ENCODE data around the gene EPB41L2. TPM values are rescaled to one million over a fixed set of nuclear protein-coding genes. Genes with fewer than 3 reads are reported as not detected.
"Not testable (repeated sequence)": the region's sequence is repeated elsewhere in the genome, so short reads cannot be mapped to it uniquely, and the experiment has no call there.

Gene EPB41L2
- total RNA-seq, 1 experiment from 2014 or later, result 74.8 TPM

DNA sequence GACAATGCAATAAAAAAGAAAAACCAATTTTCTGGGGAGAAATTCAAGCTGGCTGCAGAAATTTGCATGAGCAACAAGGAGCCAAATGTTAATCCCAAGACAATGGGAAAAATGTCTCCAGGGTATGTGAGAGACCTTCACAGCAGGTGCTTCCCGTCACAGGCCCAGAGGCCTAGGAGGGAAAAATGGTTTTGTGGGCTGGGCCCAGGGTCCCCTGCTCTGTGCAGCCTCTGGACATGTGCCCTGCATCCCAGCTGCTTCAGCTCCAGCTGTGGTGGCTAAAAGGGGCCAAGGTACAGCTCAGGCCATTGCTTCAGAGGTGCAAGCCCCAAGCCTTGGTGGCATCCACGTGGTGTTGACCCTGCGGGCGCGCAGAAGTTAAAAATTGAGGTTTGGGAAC lies 55.1 kb downstream of the EPB41L2 start:
- DNase-seq (ENCODE audit: low read depth, low spot score); H3K4me2 ChIP-seq (ENCODE audit: low read length); H3K9me2 ChIP-seq (ENCODE audit: insufficient read depth); H3K36me3 ChIP-seq (ENCODE audit: control insufficient read depth in 1 of 2, insufficient read depth in 2 of 2, low read length in 2 of 2); H3K27ac ChIP-seq (ENCODE audit: low read depth, low read length); H2AFZ ChIP-seq (ENCODE audit: low read depth, low read length, poor library complexity, severe bottlenecking); H3K4me1 ChIP-seq (ENCODE audit: control insufficient read depth in 1 of 2, insufficient read depth in 2 of 2, low read length in 2 of 2); H3K27me3 ChIP-seq (ENCODE audit: insufficient read depth, low read length); POLR2A ChIA-PET; RAD21 ChIA-PET (ENCODE audit: low non-redundant PET in 1 of 2, low total read pairs in 2 of 2, uncharacterized antibody in 2 of 2, unreplicated experiment in 2 of 2); CTCF ChIA-PET; H3K9ac ChIP-seq (ENCODE audit: low read length); BruUV-seq (replicated peaks); intact Hi-C loops (cut with micrococcal nuclease); H3K4me3 ChIP-seq (replicated peaks in 1 of 2; ENCODE audit: low read depth in 1 of 2, low read length in 2 of 2); H4K20me1 ChIP-seq (ENCODE audit: insufficient read depth); ATAC-seq: not testable (repeated sequence)
- Histone ChIP-seq H3K9me3 (ENCODE audit: control insufficient read depth in 1 of 2, insufficient read depth in 1 of 2, low read depth in 1 of 2, low read length in 2 of 2) (peaks cover 6 to 11% of the 10 kb centered on the region in 2 experiments; a peak in 2 of 4 replicates), H3K79me2 (ENCODE audit: insufficient read depth, low read length) (peaks cover 40% of the 10 kb centered on the region)

DNA sequence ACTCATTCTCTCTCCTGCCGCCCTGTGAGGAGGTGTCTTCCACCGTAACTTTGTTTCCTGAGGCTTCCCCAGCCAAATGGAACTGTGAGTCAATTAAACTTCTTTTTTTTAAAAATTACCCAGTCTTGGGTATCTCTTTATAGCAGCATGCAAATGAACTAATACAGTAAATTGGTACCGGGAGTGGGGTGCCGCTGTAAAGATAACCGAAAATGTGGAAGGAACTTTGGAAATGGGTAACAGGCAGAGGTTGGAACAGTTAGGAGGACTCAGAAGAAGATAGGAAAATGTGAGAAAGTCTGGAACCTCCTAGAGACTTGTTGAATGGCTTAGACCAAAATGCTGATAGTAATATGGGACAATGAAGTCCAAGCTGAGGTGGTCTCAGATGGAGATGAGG lies 55.8 kb downstream of the EPB41L2 start:
- RAD21 ChIA-PET (ENCODE audit: low non-redundant PET in 1 of 2, low total read pairs in 2 of 2, uncharacterized antibody in 2 of 2, unreplicated experiment in 2 of 2), result no interaction called here
- DNase-seq (ENCODE audit: low read depth, low spot score) (no peak), ATAC-seq (no peak)
- intact Hi-C loops (cut with micrococcal nuclease), result no loop called here
- no peak for TF ChIP-seq JUND (IDR thresholded peaks at IDR 0.05)
- no peak for TF ChIP-seq POLR2AphosphoS5 (IDR thresholded peaks at IDR 0.05; ENCODE audit: low read depth, low read length)
- TF ChIP-seq, protein P1, sequence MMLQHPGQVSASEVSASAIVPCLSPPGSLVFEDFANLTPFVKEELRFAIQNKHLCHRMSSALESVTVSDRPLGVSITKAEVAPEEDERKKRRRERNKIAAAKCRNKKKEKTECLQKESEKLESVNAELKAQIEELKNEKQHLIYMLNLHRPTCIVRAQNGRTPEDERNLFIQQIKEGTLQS (IDR thresholded peaks at IDR 0.05), result no peak
- TF ChIP-seq, protein P2, sequence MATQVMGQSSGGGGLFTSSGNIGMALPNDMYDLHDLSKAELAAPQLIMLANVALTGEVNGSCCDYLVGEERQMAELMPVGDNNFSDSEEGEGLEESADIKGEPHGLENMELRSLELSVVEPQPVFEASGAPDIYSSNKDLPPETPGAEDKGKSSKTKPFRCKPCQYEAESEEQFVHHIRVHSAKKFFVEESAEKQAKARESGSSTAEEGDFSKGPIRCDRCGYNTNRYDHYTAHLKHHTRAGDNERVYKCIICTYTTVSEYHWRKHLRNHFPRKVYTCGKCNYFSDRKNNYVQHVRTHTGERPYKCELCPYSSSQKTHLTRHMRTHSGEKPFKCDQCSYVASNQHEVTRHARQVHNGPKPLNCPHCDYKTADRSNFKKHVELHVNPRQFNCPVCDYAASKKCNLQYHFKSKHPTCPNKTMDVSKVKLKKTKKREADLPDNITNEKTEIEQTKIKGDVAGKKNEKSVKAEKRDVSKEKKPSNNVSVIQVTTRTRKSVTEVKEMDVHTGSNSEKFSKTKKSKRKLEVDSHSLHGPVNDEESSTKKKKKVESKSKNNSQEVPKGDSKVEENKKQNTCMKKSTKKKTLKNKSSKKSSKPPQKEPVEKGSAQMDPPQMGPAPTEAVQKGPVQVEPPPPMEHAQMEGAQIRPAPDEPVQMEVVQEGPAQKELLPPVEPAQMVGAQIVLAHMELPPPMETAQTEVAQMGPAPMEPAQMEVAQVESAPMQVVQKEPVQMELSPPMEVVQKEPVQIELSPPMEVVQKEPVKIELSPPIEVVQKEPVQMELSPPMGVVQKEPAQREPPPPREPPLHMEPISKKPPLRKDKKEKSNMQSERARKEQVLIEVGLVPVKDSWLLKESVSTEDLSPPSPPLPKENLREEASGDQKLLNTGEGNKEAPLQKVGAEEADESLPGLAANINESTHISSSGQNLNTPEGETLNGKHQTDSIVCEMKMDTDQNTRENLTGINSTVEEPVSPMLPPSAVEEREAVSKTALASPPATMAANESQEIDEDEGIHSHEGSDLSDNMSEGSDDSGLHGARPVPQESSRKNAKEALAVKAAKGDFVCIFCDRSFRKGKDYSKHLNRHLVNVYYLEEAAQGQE (IDR thresholded peaks at IDR 0.05; ENCODE audit: low read depth), result no peak
- TF ChIP-seq POLR2A (IDR thresholded peaks at IDR 0.05; ENCODE audit: borderline replicate concordance, extremely low read depth, insufficient read depth, insufficient read length), result no peak
- no peak for TF ChIP-seq CEBPB (IDR thresholded peaks at IDR 0.05; ENCODE audit: low read depth)
- no peak for TF ChIP-seq TCF7L2 (IDR thresholded peaks at IDR 0.05; ENCODE audit: borderline replicate concordance, extremely low read depth, insufficient read depth, insufficient read length)
- TF ChIP-seq, protein P3, sequence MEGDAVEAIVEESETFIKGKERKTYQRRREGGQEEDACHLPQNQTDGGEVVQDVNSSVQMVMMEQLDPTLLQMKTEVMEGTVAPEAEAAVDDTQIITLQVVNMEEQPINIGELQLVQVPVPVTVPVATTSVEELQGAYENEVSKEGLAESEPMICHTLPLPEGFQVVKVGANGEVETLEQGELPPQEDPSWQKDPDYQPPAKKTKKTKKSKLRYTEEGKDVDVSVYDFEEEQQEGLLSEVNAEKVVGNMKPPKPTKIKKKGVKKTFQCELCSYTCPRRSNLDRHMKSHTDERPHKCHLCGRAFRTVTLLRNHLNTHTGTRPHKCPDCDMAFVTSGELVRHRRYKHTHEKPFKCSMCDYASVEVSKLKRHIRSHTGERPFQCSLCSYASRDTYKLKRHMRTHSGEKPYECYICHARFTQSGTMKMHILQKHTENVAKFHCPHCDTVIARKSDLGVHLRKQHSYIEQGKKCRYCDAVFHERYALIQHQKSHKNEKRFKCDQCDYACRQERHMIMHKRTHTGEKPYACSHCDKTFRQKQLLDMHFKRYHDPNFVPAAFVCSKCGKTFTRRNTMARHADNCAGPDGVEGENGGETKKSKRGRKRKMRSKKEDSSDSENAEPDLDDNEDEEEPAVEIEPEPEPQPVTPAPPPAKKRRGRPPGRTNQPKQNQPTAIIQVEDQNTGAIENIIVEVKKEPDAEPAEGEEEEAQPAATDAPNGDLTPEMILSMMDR (IDR thresholded peaks at IDR 0.05 in 2 of 3, conservative IDR thresholded peaks at IDR 0.05 in 1 of 3; ENCODE audit: borderline replicate concordance in 1 of 3, insufficient read depth in 1 of 3, low read depth in 2 of 3, low read length in 2 of 3), result no peak
- TF ChIP-seq EZH2 (IDR thresholded peaks at IDR 0.05), result no peak
- TF ChIP-seq SP1 (IDR thresholded peaks at IDR 0.05; ENCODE audit: low read depth), result no peak
- no peak for TF ChIP-seq EGR1 (IDR thresholded peaks at IDR 0.05; ENCODE audit: low read depth)
- TF ChIP-seq FOSL1 (IDR thresholded peaks at IDR 0.05; ENCODE audit: low read depth), result no peak
- no peak for TF ChIP-seq EZH2phosphoT487 (IDR thresholded peaks at IDR 0.05; ENCODE audit: borderline replicate concordance)
- no peak for TF ChIP-seq SIN3A (IDR thresholded peaks at IDR 0.05; ENCODE audit: low read depth)
- TF ChIP-seq ZNF274 (IDR thresholded peaks at IDR 0.05; ENCODE audit: low read depth, low read length), result no peak
- POLR2A ChIA-PET, result no interaction called here
- H3K9ac ChIP-seq (ENCODE audit: low read length), result no peak overlapping the region
- no peak overlapping the region for H3K4me3 ChIP-seq (replicated peaks in 1 of 2; ENCODE audit: low read depth in 1 of 2, low read length in 2 of 2)
- H3K9me3 ChIP-seq (ENCODE audit: control insufficient read depth in 1 of 2, insufficient read depth in 1 of 2, low read depth in 1 of 2, low read length in 2 of 2), result peaks cover 6 to 11% of the 10 kb centered on the region in 2 experiments; a peak in 2 of 4 replicates
- H3K79me2 ChIP-seq (ENCODE audit: insufficient read depth, low read length), result peaks cover 47% of the 10 kb centered on the region
- no peak overlapping the region for H3K4me2 ChIP-seq (ENCODE audit: low read length)
- no peaks in the 10 kb centered on the region for H3K4me1 ChIP-seq (ENCODE audit: control insufficient read depth in 1 of 2, insufficient read depth in 2 of 2, low read length in 2 of 2)
- no peaks in the 10 kb centered on the region for H3K27me3 ChIP-seq (ENCODE audit: insufficient read depth, low read length)
- no peaks in the 10 kb centered on the region for H4K20me1 ChIP-seq (ENCODE audit: insufficient read depth)
- CTCF ChIA-PET, result no interaction called here
- H3K36me3 ChIP-seq (ENCODE audit: control insufficient read depth in 1 of 2, insufficient read depth in 2 of 2, low read length in 2 of 2), result no peaks in the 10 kb centered on the region
- BruUV-seq (replicated peaks), result no TSS peak
- H3K9me2 ChIP-seq (ENCODE audit: insufficient read depth), result no peaks in the 10 kb centered on the region
- H3K27ac ChIP-seq (ENCODE audit: low read depth, low read length), result no peak overlapping the region
- H2AFZ ChIP-seq (ENCODE audit: low read depth, low read length, poor library complexity, severe bottlenecking), result no peak overlapping the region
